Measurements from ENCODE around the gene ATP8B4. TPM values are rescaled to one million over a fixed set of nuclear protein-coding genes. Genes with fewer than 3 reads are reported as not detected.

Gene ATP8B4
- total and polyA plus RNA-seq, 8 donors = 2.1 to 8.1 (median 2.9) TPM

GRCh38 chr15:50042775-50043174 lies 76.3 kb downstream of the ATP8B4 start:
- TF ChIP-seq CTCF (IDR thresholded peaks at IDR 0.05) = no peak
- intact Hi-C loops (cut with DNase I) = no loop called here
- Histone ChIP-seq H3K4me1 (no peaks in the 10 kb centered on the region), H3K27ac (no peak overlapping the region), H3K4me3 (no peak overlapping the region), H3K27me3 (no peaks in the 10 kb centered on the region), H3K36me3 (peaks cover 0 to 3% of the 10 kb centered on the region in 2 donors), H3K9me3 (peaks cover 0 to 15% of the 10 kb centered on the region in 2 donors)
- DNase-seq = no peak
- ATAC-seq = no peak

DNA sequence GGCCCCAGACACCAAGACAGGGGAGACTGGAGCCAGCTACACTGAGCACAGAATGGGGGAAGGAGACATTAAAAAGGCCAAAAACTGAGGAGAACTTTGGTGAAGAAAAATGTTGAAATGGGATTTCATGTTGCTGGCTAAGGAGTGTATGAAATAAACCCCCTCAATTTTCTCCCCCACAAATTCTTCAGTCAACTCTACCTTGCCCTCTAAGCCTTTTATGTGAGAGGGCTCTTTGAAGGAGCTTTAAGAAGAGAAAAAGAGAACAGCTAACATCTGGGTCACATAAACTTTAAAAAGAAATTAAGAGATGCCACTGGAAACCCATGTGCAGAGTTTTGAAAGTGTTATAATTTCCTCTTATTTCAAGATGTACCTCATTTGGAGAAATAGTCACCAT lies 88.6 kb downstream of the ATP8B4 start:
- intact Hi-C loops (cut with DNase I) = no loop called here
- Histone ChIP-seq H3K27ac (peak overlapping the region in 1 of 2 donors; percentile 48), H3K4me1 (no peaks in the 10 kb centered on the region), H3K4me3 (no peak overlapping the region), H3K9me3 (no peaks in the 10 kb centered on the region), H3K27me3 (no peaks in the 10 kb centered on the region), H3K36me3 (no peaks in the 10 kb centered on the region)
- no peak for DNase-seq
- TF ChIP-seq CTCF (IDR thresholded peaks at IDR 0.05) = no peak
- ATAC-seq = no peak

- Histone ChIP-seq H3K4me1 (no peaks in the 10 kb centered on the region), H3K9me3 (no peaks in the 10 kb centered on the region), H3K36me3 (no peaks in the 10 kb centered on the region), H3K4me3 (no peak overlapping the region), H3K27me3 (no peaks in the 10 kb centered on the region), H3K27ac (no peak overlapping the region)
- DNase-seq (no peak), ATAC-seq (peak; percentile 74)
- intact Hi-C loops (cut with DNase I) = no loop called here
- TF ChIP-seq CTCF (IDR thresholded peaks at IDR 0.05) = no peak
Observed at GRCh38 chr15:50028326-50028725, 90.7 kb downstream of the ATP8B4 start.

DNA sequence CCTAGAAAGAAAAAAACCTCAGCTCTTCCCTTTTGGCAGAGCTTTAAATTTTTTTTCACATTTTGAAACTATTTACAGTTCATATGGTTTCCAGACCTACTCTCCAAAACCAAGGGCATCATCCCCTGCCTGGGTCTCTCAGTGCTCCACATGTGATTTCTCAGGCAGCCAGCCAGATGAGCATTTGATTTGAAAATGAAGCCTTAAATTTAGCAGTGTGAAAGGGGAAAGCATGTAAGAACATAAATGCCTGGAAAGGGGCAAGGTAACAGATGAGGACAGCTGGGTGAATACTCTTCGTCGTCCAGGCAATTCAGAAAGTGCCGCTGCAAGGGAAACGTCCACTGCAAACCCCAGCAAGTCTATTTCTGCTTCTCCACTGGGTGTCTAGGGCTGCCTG lies 94.8 kb downstream of the ATP8B4 start:
- no peaks in the 10 kb centered on the region for H3K9me3 ChIP-seq
- ATAC-seq = no peak

GRCh38 chr15:50018491-50018890 lies 100.5 kb downstream of the ATP8B4 start:
- intact Hi-C loops (cut with DNase I) = no loop called here
- Histone ChIP-seq H3K4me3 (no peak overlapping the region), H3K9me3 (no peaks in the 10 kb centered on the region), H3K27ac (no peak overlapping the region), H3K36me3 (no peaks in the 10 kb centered on the region), H3K4me1 (no peaks in the 10 kb centered on the region), H3K27me3 (no peaks in the 10 kb centered on the region)
- no peak for DNase-seq
- ATAC-seq = no peak
- TF ChIP-seq CTCF (IDR thresholded peaks at IDR 0.05) = no peak

More for the DNA sequence above, 94.8 kb downstream of the ATP8B4 start:
- peak in 2 of 4 donors; percentile 31 to 76 for DNase-seq
- H3K36me3 ChIP-seq = no peaks in the 10 kb centered on the region
- H3K27ac ChIP-seq = no peak overlapping the region
- TF ChIP-seq CTCF (IDR thresholded peaks at IDR 0.05) = no peak
- no peak overlapping the region for H3K4me3 ChIP-seq
- H3K4me1 ChIP-seq = no peaks in the 10 kb centered on the region
- intact Hi-C loops (cut with DNase I) = no loop called here
- no peaks in the 10 kb centered on the region for H3K27me3 ChIP-seq

Measured in left lung (tissue), 10 donors.